ENCODE data around the gene UGT1A10.

DNA sequence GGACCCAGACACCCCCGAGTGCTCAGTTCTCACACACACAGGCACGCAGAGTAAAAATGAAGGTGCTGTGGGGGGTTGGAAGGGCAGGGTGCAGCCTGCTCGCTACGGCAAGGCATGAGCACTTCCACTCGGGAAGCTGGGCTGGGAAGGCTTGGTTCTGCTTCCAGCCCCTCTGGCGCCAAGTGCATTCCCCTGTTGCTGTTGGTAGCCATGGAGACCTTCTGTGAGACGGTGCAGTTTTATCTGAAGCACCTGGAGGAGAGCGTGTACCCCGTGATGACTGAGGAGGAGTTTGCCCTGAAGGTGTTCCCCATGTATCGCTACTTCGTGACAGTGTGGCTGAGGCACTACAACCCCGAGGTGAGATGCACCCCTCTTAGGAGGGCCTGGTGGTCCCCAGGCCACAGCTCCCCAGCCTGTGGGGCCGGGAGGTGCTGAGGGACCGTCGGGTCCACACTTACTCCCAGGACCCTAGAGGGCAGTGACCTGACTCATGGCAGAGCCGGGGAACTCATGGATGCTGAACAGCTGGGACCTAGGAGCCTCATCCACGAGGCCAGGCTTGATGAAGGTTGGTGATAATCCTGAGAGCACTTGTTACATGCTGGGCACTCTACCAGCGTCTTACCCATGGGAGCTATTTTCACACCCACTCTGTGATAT lies 157.3 kb downstream of the UGT1A10 start:
- no peak for TF ChIP-seq FOXM1 (IDR thresholded peaks at IDR 0.05; ENCODE audit: low read depth, low read length)
- TF ChIP-seq, protein P1, sequence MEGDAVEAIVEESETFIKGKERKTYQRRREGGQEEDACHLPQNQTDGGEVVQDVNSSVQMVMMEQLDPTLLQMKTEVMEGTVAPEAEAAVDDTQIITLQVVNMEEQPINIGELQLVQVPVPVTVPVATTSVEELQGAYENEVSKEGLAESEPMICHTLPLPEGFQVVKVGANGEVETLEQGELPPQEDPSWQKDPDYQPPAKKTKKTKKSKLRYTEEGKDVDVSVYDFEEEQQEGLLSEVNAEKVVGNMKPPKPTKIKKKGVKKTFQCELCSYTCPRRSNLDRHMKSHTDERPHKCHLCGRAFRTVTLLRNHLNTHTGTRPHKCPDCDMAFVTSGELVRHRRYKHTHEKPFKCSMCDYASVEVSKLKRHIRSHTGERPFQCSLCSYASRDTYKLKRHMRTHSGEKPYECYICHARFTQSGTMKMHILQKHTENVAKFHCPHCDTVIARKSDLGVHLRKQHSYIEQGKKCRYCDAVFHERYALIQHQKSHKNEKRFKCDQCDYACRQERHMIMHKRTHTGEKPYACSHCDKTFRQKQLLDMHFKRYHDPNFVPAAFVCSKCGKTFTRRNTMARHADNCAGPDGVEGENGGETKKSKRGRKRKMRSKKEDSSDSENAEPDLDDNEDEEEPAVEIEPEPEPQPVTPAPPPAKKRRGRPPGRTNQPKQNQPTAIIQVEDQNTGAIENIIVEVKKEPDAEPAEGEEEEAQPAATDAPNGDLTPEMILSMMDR (IDR thresholded peaks at IDR 0.05 in 2 of 3, conservative IDR thresholded peaks at IDR 0.05 in 1 of 3; ENCODE audit: control insufficient read depth in 2 of 3, extremely low read depth in 1 of 3, insufficient read depth in 1 of 3, low read depth in 3 of 3, low read length in 3 of 3): no peak
- no peak for TF ChIP-seq POLR2AphosphoS5 (IDR thresholded peaks at IDR 0.05; ENCODE audit: low read length)
- TF ChIP-seq SP1 (IDR thresholded peaks at IDR 0.05; ENCODE audit: low read depth, low read length): no peak
- no peak for TF ChIP-seq BRCA1 (IDR thresholded peaks at IDR 0.05; ENCODE audit: low read depth, low read length)
- TF ChIP-seq EP300 (IDR thresholded peaks at IDR 0.05; ENCODE audit: borderline replicate concordance in 1 of 2, control insufficient read depth in 1 of 2, low read depth in 2 of 2, low read length in 2 of 2): no peak
- TF ChIP-seq CHD2 (IDR thresholded peaks at IDR 0.05; ENCODE audit: borderline replicate concordance, low read depth, low read length): no peak
- TF ChIP-seq SMC3 (IDR thresholded peaks at IDR 0.05; ENCODE audit: borderline replicate concordance, low read length): no peak
- TF ChIP-seq, protein P2, sequence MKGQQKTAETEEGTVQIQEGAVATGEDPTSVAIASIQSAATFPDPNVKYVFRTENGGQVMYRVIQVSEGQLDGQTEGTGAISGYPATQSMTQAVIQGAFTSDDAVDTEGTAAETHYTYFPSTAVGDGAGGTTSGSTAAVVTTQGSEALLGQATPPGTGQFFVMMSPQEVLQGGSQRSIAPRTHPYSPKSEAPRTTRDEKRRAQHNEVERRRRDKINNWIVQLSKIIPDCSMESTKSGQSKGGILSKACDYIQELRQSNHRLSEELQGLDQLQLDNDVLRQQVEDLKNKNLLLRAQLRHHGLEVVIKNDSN (IDR thresholded peaks at IDR 0.05; ENCODE audit: borderline replicate concordance, extremely low read length, insufficient read depth, low read depth, low read length): no peak
- TF ChIP-seq BMI1 (IDR thresholded peaks at IDR 0.05; ENCODE audit: borderline replicate concordance): no peak

All from GM12878 (cell line).